ENCODE measurements around the gene LRIG2. TPM values are rescaled to one million over a fixed set of nuclear protein-coding genes. Genes with fewer than 3 reads are reported as not detected.

Gene LRIG2
- total RNA-seq, 1 experiment from 2014 or later: 23.2 TPM

- TF ChIP-seq CTCF (conservative IDR thresholded peaks at IDR 0.05): no peak
- Histone ChIP-seq H2BK12ac (ENCODE audit: insufficient read length, low read depth, low read length) (no peak overlapping the region), H4K5ac (ENCODE audit: insufficient read length, low read depth, low read length) (no peak overlapping the region), H4K91ac (ENCODE audit: insufficient read length, low read depth, low read length) (no peak overlapping the region), H4K8ac (replicated peaks; ENCODE audit: insufficient read length, low read depth, low read length) (no peak overlapping the region), H2BK120ac (ENCODE audit: low read depth, low read length, poor library complexity, severe bottlenecking) (no peak overlapping the region), H3K14ac (ENCODE audit: insufficient read depth, low read length) (no peak overlapping the region), H3K79me2 (ENCODE audit: insufficient read depth, low read length) (no peaks in the 10 kb centered on the region; the same call in 1 of the 2 replicates), H3K23ac (ENCODE audit: insufficient read length, low read depth, low read length) (no peak overlapping the region), H2AK5ac (ENCODE audit: insufficient read length, low read length) (no peak overlapping the region), H3K9ac (ENCODE audit: extremely low read depth, insufficient read length, low read length) (no peak overlapping the region), H2AFZ (ENCODE audit: low read length) (no peak overlapping the region), H2BK20ac (ENCODE audit: low read depth, low read length, poor library complexity, severe bottlenecking) (no peak overlapping the region), H2BK5ac (ENCODE audit: insufficient read length, low read length) (no peak overlapping the region), H3K18ac (ENCODE audit: insufficient read length, low read depth, low read length) (no peak overlapping the region), H3K4ac (ENCODE audit: low read depth, low read length) (no peak overlapping the region), H3K4me1 (ENCODE audit: insufficient read depth, low read length) (no peaks in the 10 kb centered on the region), H3K56ac (ENCODE audit: insufficient read length, low read depth, low read length) (no peak overlapping the region), H4K20me1 (ENCODE audit: control insufficient read depth, insufficient read depth, insufficient read length) (no peaks in the 10 kb centered on the region), H3K79me1 (ENCODE audit: insufficient read depth, low read depth, low read length, poor library complexity, severe bottlenecking) (no peaks in the 10 kb centered on the region), H3K27me3 (ENCODE audit: insufficient read depth, low read length) (no peaks in the 10 kb centered on the region), H3K9me3 (ENCODE audit: control insufficient read depth, low read depth, low read length) (no peaks in the 10 kb centered on the region), H2BK15ac (ENCODE audit: low read depth, low read length) (no peak overlapping the region), H3K23me2 (ENCODE audit: insufficient read length, low read depth, low read length, poor library complexity, severe bottlenecking) (no peaks in the 10 kb centered on the region), H3K27ac (ENCODE audit: insufficient read length, low read depth, low read length) (no peak overlapping the region), H3K4me2 (ENCODE audit: insufficient read depth, insufficient read length, low read length) (no peak overlapping the region), H3T11ph (ENCODE audit: low read length) (no peak overlapping the region)
- no CpG with 5 or more reads among the region's 5 CpGs for WGBS (ENCODE audit: extremely low coverage, insufficient read length, low lambda C conversion rate)
- Mint-ChIP-seq H3K4me1 (no peaks in the 10 kb centered on the region), H3K36me3 (ENCODE audit: insufficient read depth in 1 of 3, low read depth in 3 of 3) (peaks cover 36 to 75% (median 74%) of the 10 kb centered on the region in 3 experiments; a peak in 6 of 7 replicates), H3K4me3 (no peak overlapping the region), H3K27me3 (ENCODE audit: low read depth) (no peaks in the 10 kb centered on the region), H3K27ac (no peak overlapping the region), H3K9me3 (no peaks in the 10 kb centered on the region)
- DNase-seq: no peak
These were observed 22.9 kb downstream of the LRIG2 start for GRCh38 chr1:113095790-113096455.
